Subcutaneous adipose tissue (tissue), 4 donors: ENCODE data around the gene REEP3. TPM values are rescaled to one million over a fixed set of nuclear protein-coding genes. Genes with fewer than 3 reads are reported as not detected.

ENCODE experiments used
- CTCF ChIP-seq: fragments of 450-650 bp; IDR thresholded peaks from one replicate; pipeline ENCODE4 v1.5.1; 2016; ENCODE audit warnings: low read depth, mild to moderate bottlenecking, control low read depth, antibody characterized with exemption, moderate library complexity
- total RNA-seq, 4 donors: library from RNA; depleted of rRNA; stranded (reverse); fragments of >200 nt; gene quantifications; one replicate each; pipeline ENCODE4 v1.1.0, GENCODE V29; 2016

Gene REEP3
- total RNA-seq: 100 to 1,000 TPM in 1 of 4 donors, 10 to 100 TPM in 3; 55.9 to 116 (median 61.4) TPM

- TF ChIP-seq CTCF: no peak
Observed at GRCh38 chr10:63520500-63521415, at the start of gene REEP3. REEP3 (plus strand) TSS chr10:63521401; CDS start chr10:63521546, 145 bp downstream.

- TF ChIP-seq CTCF: no peak
Observed at GRCh38 chr10:63474488-63474887, 46.7 kb upstream of the REEP3 start.

- no peak for TF ChIP-seq CTCF
Observed at GRCh38 chr10:63477927-63478326, 43.3 kb upstream of the REEP3 start.

- no peak for TF ChIP-seq CTCF
Observed at GRCh38 chr10:63478564-63478963, 42.6 kb upstream of the REEP3 start.

- TF ChIP-seq CTCF: no peak
Observed at GRCh38 chr10:63480237-63480636, 41.0 kb upstream of the REEP3 start.

- no peak for TF ChIP-seq CTCF
Observed at GRCh38 chr10:63481815-63482421, 39.3 kb upstream of the REEP3 start.

GRCh38 chr10:63483983-63484382 is 37.2 kb upstream of the REEP3 start:
- no peak for TF ChIP-seq CTCF
